ENCODE data around the gene IDH1. TPM values are rescaled to one million over a fixed set of nuclear protein-coding genes. Genes with fewer than 3 reads are reported as not detected.

IDH1 gene
- total and polyA plus RNA-seq, 2 of the 13 experiments (the other 11 are each of a cell fraction or from before 2014, with no cell fraction given): 312 to 1,077 TPM

GRCh38 chr2:208254118-208254870, 577 bp downstream of the IDH1 start (continued):
- TF ChIP-seq ZNF639 (CRISPR knock-in tag; conservative IDR thresholded peaks at IDR 0.05) (peak; percentile 82), ZNF580 (CRISPR knock-in tag; IDR thresholded peaks at IDR 0.05; ENCODE audit: borderline replicate concordance, low read depth) (peak; percentile 83; the same call in 1 of the 2 replicates), ZFP36L2 (CRISPR knock-in tag; IDR thresholded peaks at IDR 0.05) (no peak), ZNF775 (CRISPR knock-in tag; IDR thresholded peaks at IDR 0.05; ENCODE audit: borderline replicate concordance) (peak; percentile 81), ZNF451 (CRISPR knock-in tag; IDR thresholded peaks at IDR 0.05) (peak; percentile 90), ARNT (IDR thresholded peaks at IDR 0.05) (no peak), SAFB2 (CRISPR knock-in tag; IDR thresholded peaks at IDR 0.05; ENCODE audit: borderline replicate concordance, low read depth) (no peak), ZNF101 (CRISPR knock-in tag; IDR thresholded peaks at IDR 0.05; ENCODE audit: borderline replicate concordance, low read depth) (no peak), RAD51 (IDR thresholded peaks at IDR 0.05; ENCODE audit: borderline replicate concordance) (no peak), DRAP1 (CRISPR knock-in tag; IDR thresholded peaks at IDR 0.05) (peak; percentile 67)
- TF ChIP-seq, protein P1, sequence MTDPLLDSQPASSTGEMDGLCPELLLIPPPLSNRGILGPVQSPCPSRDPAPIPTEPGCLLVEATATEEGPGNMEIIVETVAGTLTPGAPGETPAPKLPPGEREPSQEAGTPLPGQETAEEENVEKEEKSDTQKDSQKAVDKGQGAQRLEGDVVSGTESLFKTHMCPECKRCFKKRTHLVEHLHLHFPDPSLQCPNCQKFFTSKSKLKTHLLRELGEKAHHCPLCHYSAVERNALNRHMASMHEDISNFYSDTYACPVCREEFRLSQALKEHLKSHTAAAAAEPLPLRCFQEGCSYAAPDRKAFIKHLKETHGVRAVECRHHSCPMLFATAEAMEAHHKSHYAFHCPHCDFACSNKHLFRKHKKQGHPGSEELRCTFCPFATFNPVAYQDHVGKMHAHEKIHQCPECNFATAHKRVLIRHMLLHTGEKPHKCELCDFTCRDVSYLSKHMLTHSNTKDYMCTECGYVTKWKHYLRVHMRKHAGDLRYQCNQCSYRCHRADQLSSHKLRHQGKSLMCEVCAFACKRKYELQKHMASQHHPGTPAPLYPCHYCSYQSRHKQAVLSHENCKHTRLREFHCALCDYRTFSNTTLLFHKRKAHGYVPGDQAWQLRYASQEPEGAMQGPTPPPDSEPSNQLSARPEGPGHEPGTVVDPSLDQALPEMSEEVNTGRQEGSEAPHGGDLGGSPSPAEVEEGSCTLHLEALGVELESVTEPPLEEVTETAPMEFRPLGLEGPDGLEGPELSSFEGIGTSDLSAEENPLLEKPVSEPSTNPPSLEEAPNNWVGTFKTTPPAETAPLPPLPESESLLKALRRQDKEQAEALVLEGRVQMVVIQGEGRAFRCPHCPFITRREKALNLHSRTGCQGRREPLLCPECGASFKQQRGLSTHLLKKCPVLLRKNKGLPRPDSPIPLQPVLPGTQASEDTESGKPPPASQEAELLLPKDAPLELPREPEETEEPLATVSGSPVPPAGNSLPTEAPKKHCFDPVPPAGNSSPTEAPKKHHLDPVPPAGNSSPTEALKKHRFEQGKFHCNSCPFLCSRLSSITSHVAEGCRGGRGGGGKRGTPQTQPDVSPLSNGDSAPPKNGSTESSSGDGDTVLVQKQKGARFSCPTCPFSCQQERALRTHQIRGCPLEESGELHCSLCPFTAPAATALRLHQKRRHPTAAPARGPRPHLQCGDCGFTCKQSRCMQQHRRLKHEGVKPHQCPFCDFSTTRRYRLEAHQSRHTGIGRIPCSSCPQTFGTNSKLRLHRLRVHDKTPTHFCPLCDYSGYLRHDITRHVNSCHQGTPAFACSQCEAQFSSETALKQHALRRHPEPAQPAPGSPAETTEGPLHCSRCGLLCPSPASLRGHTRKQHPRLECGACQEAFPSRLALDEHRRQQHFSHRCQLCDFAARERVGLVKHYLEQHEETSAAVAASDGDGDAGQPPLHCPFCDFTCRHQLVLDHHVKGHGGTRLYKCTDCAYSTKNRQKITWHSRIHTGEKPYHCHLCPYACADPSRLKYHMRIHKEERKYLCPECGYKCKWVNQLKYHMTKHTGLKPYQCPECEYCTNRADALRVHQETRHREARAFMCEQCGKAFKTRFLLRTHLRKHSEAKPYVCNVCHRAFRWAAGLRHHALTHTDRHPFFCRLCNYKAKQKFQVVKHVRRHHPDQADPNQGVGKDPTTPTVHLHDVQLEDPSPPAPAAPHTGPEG (CRISPR knock-in tag; IDR thresholded peaks at IDR 0.05): peak; percentile 72; the same call in 1 of the 2 replicates
- TF ChIP-seq, protein P2, sequence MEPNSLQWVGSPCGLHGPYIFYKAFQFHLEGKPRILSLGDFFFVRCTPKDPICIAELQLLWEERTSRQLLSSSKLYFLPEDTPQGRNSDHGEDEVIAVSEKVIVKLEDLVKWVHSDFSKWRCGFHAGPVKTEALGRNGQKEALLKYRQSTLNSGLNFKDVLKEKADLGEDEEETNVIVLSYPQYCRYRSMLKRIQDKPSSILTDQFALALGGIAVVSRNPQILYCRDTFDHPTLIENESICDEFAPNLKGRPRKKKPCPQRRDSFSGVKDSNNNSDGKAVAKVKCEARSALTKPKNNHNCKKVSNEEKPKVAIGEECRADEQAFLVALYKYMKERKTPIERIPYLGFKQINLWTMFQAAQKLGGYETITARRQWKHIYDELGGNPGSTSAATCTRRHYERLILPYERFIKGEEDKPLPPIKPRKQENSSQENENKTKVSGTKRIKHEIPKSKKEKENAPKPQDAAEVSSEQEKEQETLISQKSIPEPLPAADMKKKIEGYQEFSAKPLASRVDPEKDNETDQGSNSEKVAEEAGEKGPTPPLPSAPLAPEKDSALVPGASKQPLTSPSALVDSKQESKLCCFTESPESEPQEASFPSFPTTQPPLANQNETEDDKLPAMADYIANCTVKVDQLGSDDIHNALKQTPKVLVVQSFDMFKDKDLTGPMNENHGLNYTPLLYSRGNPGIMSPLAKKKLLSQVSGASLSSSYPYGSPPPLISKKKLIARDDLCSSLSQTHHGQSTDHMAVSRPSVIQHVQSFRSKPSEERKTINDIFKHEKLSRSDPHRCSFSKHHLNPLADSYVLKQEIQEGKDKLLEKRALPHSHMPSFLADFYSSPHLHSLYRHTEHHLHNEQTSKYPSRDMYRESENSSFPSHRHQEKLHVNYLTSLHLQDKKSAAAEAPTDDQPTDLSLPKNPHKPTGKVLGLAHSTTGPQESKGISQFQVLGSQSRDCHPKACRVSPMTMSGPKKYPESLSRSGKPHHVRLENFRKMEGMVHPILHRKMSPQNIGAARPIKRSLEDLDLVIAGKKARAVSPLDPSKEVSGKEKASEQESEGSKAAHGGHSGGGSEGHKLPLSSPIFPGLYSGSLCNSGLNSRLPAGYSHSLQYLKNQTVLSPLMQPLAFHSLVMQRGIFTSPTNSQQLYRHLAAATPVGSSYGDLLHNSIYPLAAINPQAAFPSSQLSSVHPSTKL (CRISPR knock-in tag; IDR thresholded peaks at IDR 0.05): peak; percentile 96
- TF ChIP-seq, protein P3, sequence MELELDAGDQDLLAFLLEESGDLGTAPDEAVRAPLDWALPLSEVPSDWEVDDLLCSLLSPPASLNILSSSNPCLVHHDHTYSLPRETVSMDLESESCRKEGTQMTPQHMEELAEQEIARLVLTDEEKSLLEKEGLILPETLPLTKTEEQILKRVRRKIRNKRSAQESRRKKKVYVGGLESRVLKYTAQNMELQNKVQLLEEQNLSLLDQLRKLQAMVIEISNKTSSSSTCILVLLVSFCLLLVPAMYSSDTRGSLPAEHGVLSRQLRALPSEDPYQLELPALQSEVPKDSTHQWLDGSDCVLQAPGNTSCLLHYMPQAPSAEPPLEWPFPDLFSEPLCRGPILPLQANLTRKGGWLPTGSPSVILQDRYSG (CRISPR knock-in tag; IDR thresholded peaks at IDR 0.05): 0 out of 2 replicates have a peak, but pooled peaks have one; percentile 4
- TF ChIP-seq, protein P4, sequence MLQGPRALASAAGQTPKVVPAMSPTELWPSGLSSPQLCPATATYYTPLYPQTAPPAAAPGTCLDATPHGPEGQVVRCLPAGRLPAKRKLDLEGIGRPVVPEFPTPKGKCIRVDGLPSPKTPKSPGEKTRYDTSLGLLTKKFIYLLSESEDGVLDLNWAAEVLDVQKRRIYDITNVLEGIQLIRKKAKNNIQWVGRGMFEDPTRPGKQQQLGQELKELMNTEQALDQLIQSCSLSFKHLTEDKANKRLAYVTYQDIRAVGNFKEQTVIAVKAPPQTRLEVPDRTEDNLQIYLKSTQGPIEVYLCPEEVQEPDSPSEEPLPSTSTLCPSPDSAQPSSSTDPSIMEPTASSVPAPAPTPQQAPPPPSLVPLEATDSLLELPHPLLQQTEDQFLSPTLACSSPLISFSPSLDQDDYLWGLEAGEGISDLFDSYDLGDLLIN (CRISPR knock-in tag; IDR thresholded peaks at IDR 0.05; ENCODE audit: borderline replicate concordance): 0 out of 2 replicates have a peak, but pooled peaks have one; percentile 11
